Small intestine (tissue), 7 donors: Measurements from ENCODE around the gene C22orf39. TPM values are rescaled to one million over a fixed set of nuclear protein-coding genes. Genes with fewer than 3 reads are reported as not detected.

Experiments used
- DNase-seq, 2 donors: peaks; one replicate each; pipeline versions ENCODE4 v3.0.0 to v3.0.0-alpha.2; 2013
- FAIRE-seq: peaks from 2 replicates; lab custom pipeline; 2012; peaks lifted over from hg19 to GRCh38; lab: Jason Lieb, UNC
- H3K27ac ChIP-seq, 3 donors: one replicate each; pipeline ENCODE4 v1.5.1; 2013; ENCODE audit warnings: low read length in 2 of 3, mild to moderate bottlenecking in 2 of 3, control low read depth in 1 of 3, inconsistent platforms in 1 of 3, low read depth in 1 of 3, moderate library complexity in 1 of 3
- H3K27me3 ChIP-seq, 3 donors: one replicate each; pipeline ENCODE4 v1.6.1; 2013; ENCODE audit warnings: low read length in 3 of 3, inconsistent platforms in 1 of 3; ENCODE audit not compliant: control insufficient read depth in 3 of 3, insufficient read depth in 3 of 3
- H3K36me3 ChIP-seq, 3 donors: one replicate each; pipeline ENCODE4 v1.6.1; 2013; ENCODE audit warnings: low read length in 3 of 3, inconsistent platforms in 1 of 3, low read depth in 1 of 3, mild to moderate bottlenecking in 1 of 3, moderate library complexity in 1 of 3; ENCODE audit not compliant: control insufficient read depth in 3 of 3, insufficient read depth in 2 of 3
- H3K4me1 ChIP-seq, 3 donors: one replicate each; pipeline ENCODE4 v1.6.1; 2013; ENCODE audit warnings: low read length in 2 of 3, inconsistent platforms in 1 of 3, low read depth in 1 of 3, mild to moderate bottlenecking in 1 of 3, moderate library complexity in 1 of 3; ENCODE audit not compliant: control insufficient read depth in 3 of 3, insufficient read depth in 2 of 3
- H3K4me3 ChIP-seq, 3 donors: one replicate each; pipeline ENCODE4 v1.5.1; 2013; ENCODE audit warnings: low read length in 3 of 3, control low read depth in 1 of 3, inconsistent platforms in 1 of 3, low read depth in 1 of 3, mild to moderate bottlenecking in 1 of 3, moderate library complexity in 1 of 3
- H3K9me3 ChIP-seq, 2 donors: one replicate each; pipeline ENCODE4 v1.6.1; 2013; ENCODE audit warnings: low read depth in 1 of 2, low read length in 1 of 2; ENCODE audit not compliant: control insufficient read depth in 2 of 2, insufficient read depth in 1 of 2
- WGBS, 3 donors: extraction: QIAGEN DNeasy Blood & Tissue Kit; methylation state at CpG; one replicate each; pipeline ENCODE4 v1.1.7; 2013; 5-methylcytosine and 5-hydroxymethylcytosine counted together
- polyA plus RNA-seq, 4 donors: library from polyadenylated mRNA; stranded (reverse) in 3 of 4; unstranded in 1 of 4; fragments of 200-250 nt in 3 of 4; fragments of 120-200 nt in 1 of 4; gene quantifications; one replicate each; pipeline versions ENCODE4 v1.2.1 to v1.2.3, GENCODE V29; 2013
- donor health status: healthy with polysubstance abuse.
- donor health status: control.
- donor health status: control.
- donor health status: Bipolar disorder and iron deficiency.
- donor health status: healthy.

Gene C22orf39
- polyA plus RNA-seq, 4 donors: 28.6 to 32.2 (median 29.4) TPM

GRCh38 chr22:19492504-19493174 lies 45.1 kb upstream of the C22orf39 start:
- Histone ChIP-seq H3K36me3 (peaks cover 0 to 21% (median 0%) of the 10 kb centered on the region in 3 donors), H3K4me3 (no peak overlapping the region), H3K9me3 (no peaks in the 10 kb centered on the region), H3K4me1 (no peaks in the 10 kb centered on the region), H3K27ac (no peak overlapping the region), H3K27me3 (no peaks in the 10 kb centered on the region)
- DNase-seq: no peak
- FAIRE-seq: no peak
- 85 to 90% (median 87%) methylated on average over 6 of the region's 6 CpGs for WGBS, 3 donors

GRCh38 chr22:19490628-19491230 lies 43.2 kb upstream of the C22orf39 start:
- Histone ChIP-seq H3K4me1 (no peaks in the 10 kb centered on the region), H3K4me3 (no peak overlapping the region), H3K9me3 (no peaks in the 10 kb centered on the region), H3K27me3 (no peaks in the 10 kb centered on the region), H3K36me3 (peaks cover 0 to 16% (median 0%) of the 10 kb centered on the region in 3 donors), H3K27ac (no peak overlapping the region)
- WGBS, 3 donors: 92 to 97% (median 94%) methylated on average over 5 of the region's 5 CpGs
- FAIRE-seq (no peak), DNase-seq (no peak)

GRCh38 chr22:19488884-19489843 lies 41.7 kb upstream of the C22orf39 start:
- no peaks in the 10 kb centered on the region for H3K9me3 ChIP-seq
- H3K36me3 ChIP-seq: peaks cover 0 to 15% (median 2%) of the 10 kb centered on the region in 3 donors
- 91 to 93% (median 91%) methylated on average over 7 of the region's 7 CpGs for WGBS, 3 donors
- FAIRE-seq: no peak
- peak; percentile 15 to 26 for DNase-seq
- no peak overlapping the region for H3K4me3 ChIP-seq
- no peak overlapping the region for H3K27ac ChIP-seq
- H3K27me3 ChIP-seq: no peaks in the 10 kb centered on the region
- H3K4me1 ChIP-seq: no peaks in the 10 kb centered on the region

DNA sequence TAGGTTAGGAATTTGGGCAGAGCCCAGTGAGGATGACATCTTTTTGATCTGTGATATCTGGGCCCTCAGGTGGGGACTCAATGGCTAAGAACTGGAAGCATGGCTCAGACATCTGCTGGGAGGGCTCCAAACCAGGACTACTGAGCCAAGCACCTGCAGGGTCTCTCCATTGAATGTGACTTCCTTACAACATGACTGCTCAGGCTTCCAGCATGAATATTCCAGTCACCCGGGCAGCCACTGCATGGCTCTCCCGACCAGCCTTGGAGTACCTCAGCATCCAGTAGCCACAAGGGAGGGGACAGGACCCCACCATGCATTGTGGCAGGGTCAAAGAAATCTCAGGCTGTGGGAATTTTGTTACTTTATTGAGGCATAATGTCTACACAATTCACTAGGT lies 40.8 kb upstream of the C22orf39 start:
- DNase-seq (no peak), FAIRE-seq (no peak)
- Histone ChIP-seq H3K4me1 (no peaks in the 10 kb centered on the region), H3K4me3 (no peak overlapping the region), H3K9me3 (no peaks in the 10 kb centered on the region), H3K27ac (no peak overlapping the region), H3K27me3 (no peaks in the 10 kb centered on the region), H3K36me3 (peaks cover 0 to 14% (median 2%) of the 10 kb centered on the region in 3 donors)
- 98 to 100% (median 99%) methylated on average over 2 of the region's 2 CpGs for WGBS, 3 donors

- FAIRE-seq: no peak
- Histone ChIP-seq H3K4me1 (peaks cover 0 to 2% (median 0%) of the 10 kb centered on the region in 3 donors), H3K27ac (no peak overlapping the region), H3K9me3 (no peaks in the 10 kb centered on the region), H3K36me3 (peaks cover 0 to 11% (median 2%) of the 10 kb centered on the region in 3 donors), H3K4me3 (no peak overlapping the region), H3K27me3 (no peaks in the 10 kb centered on the region)
- WGBS, 3 donors: 82 to 89% (median 87%) methylated on average over 8 of the region's 8 CpGs
- DNase-seq: no peak
Observed at GRCh38 chr22:19483481-19484244, 36.2 kb upstream of the C22orf39 start.

- WGBS, 3 donors: 91 to 95% (median 94%) methylated on average over 9 of the region's 9 CpGs
- no peaks in the 10 kb centered on the region for H3K27me3 ChIP-seq
Observed at GRCh38 chr22:19482297-19482696, 34.8 kb upstream of the C22orf39 start.

DNA sequence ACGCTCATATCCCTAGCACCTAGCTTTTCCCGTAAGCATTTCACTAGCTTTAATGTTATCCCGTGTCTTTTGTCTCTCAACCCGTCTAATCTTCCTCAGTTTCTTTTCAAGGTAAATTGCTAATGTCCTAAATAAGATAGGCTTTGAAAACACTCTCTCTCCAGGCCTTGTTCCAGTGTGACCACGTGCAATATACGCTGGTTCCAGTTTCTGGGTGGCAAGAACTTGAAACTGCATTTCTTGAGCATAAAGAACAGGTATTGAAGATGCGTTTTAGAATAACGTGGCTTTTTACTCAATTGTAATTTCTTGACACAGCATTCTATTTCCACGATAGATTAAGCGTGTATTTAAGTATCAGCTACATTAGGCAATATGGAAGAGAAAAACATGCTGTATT lies 33.3 kb upstream of the C22orf39 start:
- no peak overlapping the region for H3K4me3 ChIP-seq
- H3K27ac ChIP-seq: no peak overlapping the region
- H3K9me3 ChIP-seq: no peaks in the 10 kb centered on the region
- WGBS, 3 donors: 57 to 71% (median 58%) methylated on average over 10 of the region's 10 CpGs
- peaks cover 2 to 12% (median 2%) of the 10 kb centered on the region in 3 donors for H3K36me3 ChIP-seq
- DNase-seq: no peak
- peaks cover 0 to 6% (median 0%) of the 10 kb centered on the region in 3 donors for H3K4me1 ChIP-seq
- no peaks in the 10 kb centered on the region for H3K27me3 ChIP-seq
- no peak for FAIRE-seq

More at GRCh38 chr22:19482297-19482696, 34.8 kb upstream of the C22orf39 start:
- H3K27ac ChIP-seq: no peak overlapping the region
- DNase-seq: no peak
- no peak overlapping the region for H3K4me3 ChIP-seq
- peaks cover 0 to 11% (median 2%) of the 10 kb centered on the region in 3 donors for H3K36me3 ChIP-seq
- no peaks in the 10 kb centered on the region for H3K9me3 ChIP-seq
- no peak for FAIRE-seq
- peaks cover 0 to 6% (median 0%) of the 10 kb centered on the region in 3 donors for H3K4me1 ChIP-seq
